NCI-H1092 treated with DMSO at 0.1 percent for 48 hours (cell line): ENCODE results near the gene CORO2A.

Experiments
- DNase-seq: peaks from one replicate; lab custom pipeline; 2025; lab: John Stamatoyannopoulos, UW

Gene CORO2A

DNA sequence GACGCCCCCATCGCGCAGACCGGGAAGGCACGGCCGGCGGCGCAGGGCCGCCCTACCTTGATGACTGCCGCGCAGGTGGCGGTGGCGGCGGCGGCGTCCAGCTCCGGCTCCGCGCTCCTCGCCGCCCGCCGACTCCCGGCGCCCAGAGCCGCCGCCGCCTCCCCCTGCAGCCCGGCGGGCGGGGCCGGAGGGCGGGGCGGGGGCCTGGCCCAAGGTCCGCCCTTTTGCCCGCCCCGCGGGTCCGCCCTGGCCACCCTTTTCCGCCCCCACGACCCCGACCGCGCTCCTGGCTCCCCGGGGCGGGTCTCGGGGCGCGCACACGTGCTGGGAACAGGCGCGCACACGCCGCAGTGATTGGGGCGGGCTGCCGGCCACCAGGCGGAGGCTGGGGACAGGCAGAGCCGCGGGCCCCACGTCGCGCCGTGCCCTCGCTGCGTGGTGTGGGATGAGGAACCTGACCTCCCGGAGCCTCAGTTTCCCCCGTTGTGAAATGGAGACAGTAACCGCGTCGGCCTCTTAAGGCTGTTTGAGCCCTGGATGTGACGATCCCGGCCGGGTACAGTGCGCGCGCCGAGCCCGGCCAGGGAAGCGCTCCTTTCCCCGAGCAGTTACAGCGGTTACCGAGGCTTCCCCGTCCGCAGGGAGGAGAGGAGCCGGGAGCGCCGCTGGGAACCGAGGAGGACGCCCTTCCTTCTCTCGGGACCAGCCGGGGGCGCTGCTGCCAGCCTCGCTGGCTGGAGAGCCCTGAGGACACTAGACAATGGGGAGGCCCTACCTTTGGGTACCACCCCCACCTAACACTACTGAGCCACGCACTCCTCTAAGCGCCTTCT lies at the start of gene CORO2A:
Gene CORO2A (minus strand): TSS at position 135 of the 833 bp plus-strand sequence. CDS start 34,977 bp downstream, outside the sequence.
- peak; percentile 83 for DNase-seq

DNA sequence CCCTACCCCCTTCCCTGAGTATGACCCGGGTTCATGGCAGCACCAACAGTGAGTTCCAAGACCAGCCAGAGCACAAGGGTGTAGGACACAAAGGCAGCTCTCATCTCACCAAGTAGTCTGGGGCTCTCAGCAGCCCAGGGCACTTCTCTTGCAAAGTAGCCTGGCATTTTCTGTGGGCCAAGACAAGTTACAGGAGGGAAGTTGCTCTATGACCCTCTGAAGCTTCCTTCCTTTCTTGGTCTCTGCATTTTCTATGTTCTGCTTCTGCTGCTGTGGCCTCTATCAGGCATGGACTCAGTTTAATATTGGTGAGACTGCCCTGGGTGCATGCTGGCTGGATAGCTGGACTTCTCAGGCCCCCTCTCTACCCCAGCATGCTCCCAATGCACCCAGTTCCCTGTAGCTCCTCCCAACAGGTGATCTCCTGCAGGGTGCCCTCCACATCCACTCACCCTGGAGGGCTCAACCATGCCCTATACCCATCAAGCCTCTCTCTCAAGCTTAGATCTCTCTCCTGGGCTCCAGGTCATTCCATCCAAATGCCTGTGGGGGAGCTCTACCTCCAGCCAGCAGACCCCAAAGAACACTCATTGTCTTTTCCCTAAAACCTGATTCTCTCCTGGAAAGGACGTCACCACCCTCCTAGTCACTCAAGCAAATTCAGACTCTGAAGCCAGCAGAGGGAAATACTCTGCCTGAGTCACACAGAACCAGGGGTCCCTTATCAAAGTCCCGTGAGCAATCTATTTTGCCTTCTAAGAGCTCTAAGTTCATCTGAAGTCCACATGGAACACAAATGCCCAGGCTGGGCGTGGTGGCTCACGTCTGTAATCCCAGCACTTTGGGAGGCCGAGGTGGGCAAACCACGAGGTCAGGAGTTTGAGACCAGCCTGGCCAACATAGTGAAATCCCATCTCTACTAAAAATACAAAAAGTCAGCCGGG lies 49.2 kb upstream of the CORO2A start:
- DNase-seq = no peak

GRCh38 chr9:98240475-98240874 lies 48.0 kb upstream of the CORO2A start:
- DNase-seq = no peak

DNA sequence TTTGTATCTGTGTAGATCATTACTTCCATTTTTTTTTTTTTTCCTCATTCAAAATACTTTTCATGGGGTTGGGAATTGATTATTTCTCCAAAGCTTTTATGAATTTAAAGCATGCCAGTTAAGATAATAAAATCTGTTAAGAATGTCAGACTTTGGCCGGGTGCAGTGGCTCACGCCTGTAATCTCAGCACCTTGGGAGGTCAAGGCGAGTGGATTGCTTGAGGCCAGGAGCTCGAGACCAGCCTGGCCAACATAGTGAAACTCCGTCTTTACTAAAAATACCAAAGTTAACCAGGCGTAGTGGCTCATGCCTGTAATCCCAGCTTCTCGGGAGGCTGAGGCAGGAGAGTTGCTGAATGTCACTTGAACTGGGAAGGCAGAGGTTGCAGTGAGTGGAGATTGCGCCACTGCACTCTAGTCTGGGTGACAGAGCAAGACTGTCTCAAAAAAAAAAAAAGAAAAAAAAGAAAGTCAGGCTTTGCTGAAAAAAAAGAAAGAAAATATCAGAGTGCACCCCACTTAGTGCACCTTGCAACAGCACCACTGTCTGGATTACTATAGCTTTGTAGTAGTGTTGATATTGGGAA lies 44.6 kb upstream of the CORO2A start:
- DNase-seq = no peak

GRCh38 chr9:98235126-98235525 lies 42.7 kb upstream of the CORO2A start:
- DNase-seq = no peak

- DNase-seq = no peak
Observed at GRCh38 chr9:98234245-98234825, 41.9 kb upstream of the CORO2A start.

DNA sequence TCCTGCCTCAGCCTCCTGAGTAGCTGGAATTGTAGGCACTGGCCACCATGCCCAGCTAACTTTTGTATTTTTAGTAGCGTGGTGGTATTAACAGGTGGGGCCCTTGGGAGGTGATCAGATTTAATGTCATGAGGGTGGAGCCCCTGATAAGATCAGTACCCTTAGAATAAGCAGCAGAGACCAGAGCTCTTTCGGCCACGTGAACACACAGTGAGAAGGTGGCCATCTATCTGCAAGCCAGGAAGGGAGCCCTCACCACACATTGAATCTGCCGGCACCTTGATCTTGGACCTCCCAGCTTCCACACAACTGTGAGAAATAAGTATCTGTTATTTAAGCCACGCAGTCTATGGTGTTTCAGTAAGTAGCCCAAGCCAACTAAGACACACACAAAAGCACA lies 40.5 kb upstream of the CORO2A start:
- DNase-seq = no peak

DNA sequence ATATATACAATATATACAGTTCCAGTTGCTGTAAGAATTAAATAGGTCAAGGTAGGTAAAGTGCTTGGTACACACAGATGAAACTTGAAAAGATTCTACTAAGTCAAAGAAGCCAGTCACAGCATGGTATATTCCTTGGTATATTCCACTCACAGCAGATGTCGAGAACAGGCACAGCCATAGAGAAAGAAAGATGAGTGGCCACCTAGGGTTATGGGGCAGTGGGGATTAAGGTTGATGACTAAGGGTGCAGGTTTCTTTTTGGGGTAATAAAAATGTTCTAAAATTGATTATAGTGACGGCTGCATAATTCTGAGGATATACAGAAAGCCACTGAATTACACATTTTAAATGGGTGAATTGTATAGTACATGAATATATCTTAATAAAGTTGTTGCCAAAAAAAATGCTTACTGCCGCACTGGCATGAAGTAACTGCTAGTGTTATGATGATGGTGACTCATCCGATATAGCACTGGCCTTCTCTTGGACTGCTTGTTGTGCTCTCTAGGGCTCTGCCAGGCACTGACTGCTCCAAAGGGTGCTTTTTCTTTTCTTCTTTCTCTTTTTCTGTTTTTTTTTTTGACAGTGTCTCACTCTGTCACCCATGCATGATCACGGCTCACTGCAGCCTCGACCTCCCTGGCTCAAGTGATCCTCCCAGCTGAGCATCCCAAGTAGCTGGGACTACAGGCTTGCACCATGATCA lies 39.5 kb upstream of the CORO2A start:
- no peak for DNase-seq

- DNase-seq = no peak
Observed at GRCh38 chr9:98230789-98231188, 38.4 kb upstream of the CORO2A start.

GRCh38 chr9:98230304-98230703 lies 37.9 kb upstream of the CORO2A start:
- DNase-seq = no peak

- DNase-seq = no peak
Observed at GRCh38 chr9:98229620-98230019, 37.2 kb upstream of the CORO2A start.

DNA sequence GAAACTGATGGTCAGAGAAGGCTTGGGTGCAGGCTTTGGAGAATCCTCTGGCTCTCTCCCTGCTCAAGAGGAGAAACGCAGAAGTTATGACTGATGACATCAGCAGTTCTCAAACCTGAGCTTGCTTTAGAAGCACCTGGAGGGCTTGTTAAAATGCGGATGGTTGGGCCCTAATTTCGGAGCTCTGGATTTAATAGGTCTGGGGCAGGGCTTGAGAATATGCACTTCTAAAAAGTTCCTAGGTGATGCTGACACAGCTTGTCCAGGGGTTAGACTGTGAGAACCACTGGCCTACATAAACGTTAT lies 36.6 kb upstream of the CORO2A start:
- no peak for DNase-seq

DNA sequence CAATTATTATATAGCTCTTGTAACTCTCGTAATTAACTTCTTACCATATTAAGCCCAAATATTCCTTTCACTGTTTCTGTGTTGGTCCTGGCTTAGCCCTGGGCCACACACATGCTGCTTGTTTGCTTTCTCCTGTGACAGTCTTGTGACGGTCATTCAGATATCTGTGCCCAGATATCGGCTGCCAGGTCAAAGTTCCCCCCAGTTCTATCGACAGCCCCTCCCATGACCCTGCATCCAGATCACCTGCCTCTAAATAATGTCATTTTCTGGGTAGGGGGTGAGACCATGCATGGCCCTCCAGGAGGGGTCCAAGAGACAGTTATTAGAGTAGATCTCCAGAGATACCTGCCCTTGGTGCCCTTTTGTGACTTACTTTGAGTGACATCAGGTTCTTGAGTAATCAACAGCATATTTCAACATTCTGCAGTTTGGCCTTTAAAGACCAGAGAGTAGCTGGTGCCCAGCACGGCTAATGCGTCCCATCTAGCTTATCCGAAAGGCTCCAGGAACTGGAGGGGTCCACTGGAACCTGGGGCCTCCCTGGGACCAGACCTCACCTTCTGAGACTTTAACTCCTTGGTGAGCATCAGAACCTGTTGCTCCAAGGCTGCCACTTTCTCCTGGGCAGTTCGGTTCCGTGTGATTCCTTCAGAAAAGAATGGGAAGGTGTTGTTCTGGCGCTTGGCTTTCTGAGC lies 36.1 kb upstream of the CORO2A start:
- no peak for DNase-seq

DNA sequence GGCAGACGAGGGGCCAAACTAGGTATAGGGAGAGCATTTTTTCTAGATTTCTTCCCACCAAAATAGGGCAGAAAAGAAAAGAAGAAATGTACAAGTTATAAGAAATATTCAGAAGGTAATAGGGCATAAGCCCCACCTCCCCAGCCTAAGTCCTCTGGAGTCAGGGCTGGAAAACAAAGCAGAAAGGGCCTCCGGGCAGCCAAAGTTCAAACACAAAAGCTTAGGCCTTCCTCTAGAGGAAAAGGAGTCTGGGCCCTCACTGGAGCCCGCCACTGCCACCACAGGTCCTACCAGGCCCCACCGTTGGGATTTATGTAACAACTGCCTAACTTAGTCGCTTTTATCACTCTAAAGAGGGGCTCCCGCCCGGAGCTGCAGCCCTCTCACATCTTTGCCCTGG lies 35.4 kb upstream of the CORO2A start:
- no peak for DNase-seq

GRCh38 chr9:98226957-98227356 lies 34.5 kb upstream of the CORO2A start:
- no peak for DNase-seq

GRCh38 chr9:98226516-98226915 lies 34.1 kb upstream of the CORO2A start:
- DNase-seq = no peak

DNA sequence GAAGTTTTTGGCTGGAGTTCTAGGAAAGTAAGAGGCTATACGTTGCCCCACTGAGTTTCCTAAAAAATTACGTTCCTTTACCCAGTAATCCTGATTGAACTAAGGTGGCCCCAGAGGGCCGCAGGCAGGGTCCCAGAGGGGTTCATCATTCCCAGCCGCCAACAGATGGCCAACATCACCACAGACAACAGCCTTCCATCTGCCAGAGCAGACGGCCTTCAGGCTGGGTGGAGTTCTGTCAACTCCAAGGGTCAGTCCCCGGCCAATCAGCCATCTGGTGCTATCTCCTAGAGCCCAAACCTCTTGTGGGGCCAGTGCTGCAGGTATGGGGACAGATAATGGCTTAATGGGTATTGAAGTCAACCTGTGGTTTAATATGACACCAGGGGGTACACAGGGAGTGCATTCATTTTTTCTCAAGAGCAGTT lies 32.6 kb upstream of the CORO2A start:
- DNase-seq = no peak

GRCh38 chr9:98222885-98223691 lies 30.7 kb upstream of the CORO2A start:
- no peak for DNase-seq

DNA sequence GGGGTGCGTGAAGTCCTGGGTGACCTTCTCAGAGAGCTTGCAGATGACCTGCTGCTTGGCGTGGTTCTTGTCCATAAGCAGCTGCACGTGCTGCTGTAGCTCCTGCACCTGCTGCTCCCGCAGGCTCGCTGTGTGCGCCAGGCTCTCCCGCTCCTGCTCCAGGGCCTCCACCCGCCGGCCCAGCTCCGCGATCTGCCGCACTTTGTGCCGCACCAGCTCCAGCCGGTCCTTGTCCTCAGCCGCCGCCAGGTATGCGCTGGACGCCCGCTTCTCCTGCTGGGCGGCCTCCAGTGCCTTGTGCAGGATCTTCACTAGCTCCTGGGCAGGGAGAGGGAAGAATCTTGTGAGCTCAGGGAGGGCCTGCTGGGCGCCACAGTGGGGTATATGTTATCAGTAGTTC lies 28.5 kb upstream of the CORO2A start:
- DNase-seq = no peak

GRCh38 chr9:98219794-98220370 lies 27.4 kb upstream of the CORO2A start:
- DNase-seq = no peak
